ENCODE results near the gene TRAPPC2B. TPM values are rescaled to one million over a fixed set of nuclear protein-coding genes. Genes with fewer than 3 reads are reported as not detected.
A peak's percentile ranks its signal among the peaks of the same experiment; 100 is the strongest.
"Not testable (repeated sequence)": the region's sequence is repeated elsewhere in the genome, so short reads cannot be mapped to it uniquely, and the experiment has no call there.

TRAPPC2B gene
- total RNA-seq, 1 donor from 2014 or later = 15.5 TPM

GRCh38 chr19:57374647-57375046 lies 11.3 kb downstream of the TRAPPC2B start:
- not testable (repeated sequence) for DNase-seq (ENCODE audit: low read depth)

GRCh38 chr19:57376151-57376550 lies 12.8 kb downstream of the TRAPPC2B start:
- DNase-seq (ENCODE audit: low read depth) = no peak

GRCh38 chr19:57377498-57378146 lies 14.3 kb downstream of the TRAPPC2B start:
- no peak for DNase-seq (ENCODE audit: low read depth)

- DNase-seq (ENCODE audit: low read depth) = no peak
Measured at GRCh38 chr19:57380923-57381322, 17.6 kb downstream of the TRAPPC2B start.

GRCh38 chr19:57382806-57383488 lies 19.6 kb downstream of the TRAPPC2B start:
- no peak for DNase-seq (ENCODE audit: low read depth)

- no peak for DNase-seq (ENCODE audit: low read depth)
Measured at GRCh38 chr19:57389194-57389729, 25.9 kb downstream of the TRAPPC2B start.

GRCh38 chr19:57389730-57390598 lies 26.6 kb downstream of the TRAPPC2B start, which contains the start of gene ZNF548:
TSS of gene ZNF548 (plus strand) at chr19:57389854. CDS start at chr19:57390100, 246 bp downstream.
- DNase-seq (ENCODE audit: low read depth) = peak; percentile 98

- DNase-seq (ENCODE audit: low read depth) = no peak
Measured at GRCh38 chr19:57395710-57396109, 32.4 kb downstream of the TRAPPC2B start.

GRCh38 chr19:57398868-57399267 lies 35.5 kb downstream of the TRAPPC2B start:
- DNase-seq (ENCODE audit: low read depth) = no peak

- DNase-seq (ENCODE audit: low read depth) = no peak
Measured at GRCh38 chr19:57403737-57404563, 40.6 kb downstream of the TRAPPC2B start.

GRCh38 chr19:57406516-57407123 lies 43.3 kb downstream of the TRAPPC2B start:
- peak; percentile 24 for DNase-seq (ENCODE audit: low read depth)

- DNase-seq (ENCODE audit: low read depth) = peak; percentile 90
Measured at GRCh38 chr19:57410877-57411671, 47.7 kb downstream of the TRAPPC2B start, which contains the start of gene ZNF17. TSS of gene ZNF17 (plus strand) at chr19:57411161. CDS start at chr19:57413616, 2,455 bp downstream.

Other genes starting within 250 kb of the TRAPPC2B start
- gene USP29, start 243.6 kb upstream of the TRAPPC2B start, total RNA-seq = not detected in 2 replicates
- not detected in 2 replicates for gene ZIM3, start 218.3 kb upstream of the TRAPPC2B start, total RNA-seq
- gene DUXA, start 196.1 kb upstream of the TRAPPC2B start, total RNA-seq = not detected in 2 replicates
- 37.5 and 69.3 TPM in 2 replicates for gene ZNF264, start 172.1 kb upstream of the TRAPPC2B start, total RNA-seq
- 0.20 and 3.1 TPM in 2 replicates for gene AURKC, start 132.5 kb upstream of the TRAPPC2B start, total RNA-seq
- gene ZNF805, start 122.9 kb upstream of the TRAPPC2B start, total RNA-seq = 31.3 and 39.8 TPM in 2 replicates
- 88.0 and 164 TPM in 2 replicates for gene ZNF460, start 83.1 kb upstream of the TRAPPC2B start, total RNA-seq
- gene ZNF543, start 43.1 kb upstream of the TRAPPC2B start, total RNA-seq = 9.4 and 19.2 TPM in 2 replicates
- 12.2 and 13.5 TPM in 2 replicates for gene ZNF304, start 12.3 kb upstream of the TRAPPC2B start, total RNA-seq
- gene ZNF547, start within 50 bp of the TRAPPC2B start, total RNA-seq = 1.9 and 7.3 TPM in 2 replicates
- 23.4 and 24.9 TPM in 2 replicates for gene ZNF548, start 26.3 kb downstream of the TRAPPC2B start, total RNA-seq
- 7.6 and 19.4 TPM in 2 replicates for gene ZNF17, start 47.6 kb downstream of the TRAPPC2B start, total RNA-seq
- 11.6 and 15.8 TPM in 2 replicates for gene ZNF749, start 71.8 kb downstream of the TRAPPC2B start, total RNA-seq
- gene VN1R1, start 93.6 kb downstream of the TRAPPC2B start, total RNA-seq = 0.35 and 0.75 TPM in 2 replicates
- 18.9 and 23.5 TPM in 2 replicates for gene ZNF772, start 114.0 kb downstream of the TRAPPC2B start, total RNA-seq
- gene ZNF419, start 124.2 kb downstream of the TRAPPC2B start, total RNA-seq = 6.3 and 10.2 TPM in 2 replicates
- 18.9 and 22.1 TPM in 2 replicates for gene ZNF773, start 136.4 kb downstream of the TRAPPC2B start, total RNA-seq
- 7.5 and 9.2 TPM in 2 replicates for gene ZNF549, start 163.8 kb downstream of the TRAPPC2B start, total RNA-seq
- gene ZNF550, start 196.3 kb downstream of the TRAPPC2B start, total RNA-seq = 5.2 and 8.4 TPM in 2 replicates
- 4.3 and 6.4 TPM in 2 replicates for gene ZNF416, start 215.4 kb downstream of the TRAPPC2B start, total RNA-seq
- gene ZIK1, start 220.6 kb downstream of the TRAPPC2B start, total RNA-seq = 5.0 and 8.3 TPM in 2 replicates
- gene ZNF530, start 236.3 kb downstream of the TRAPPC2B start, total RNA-seq = 3.8 and 11.8 TPM in 2 replicates